Measurements from ENCODE around the gene FIGN. TPM values are rescaled to one million over a fixed set of nuclear protein-coding genes. Genes with fewer than 3 reads are reported as not detected.

The FIGN gene
- total RNA-seq, 2 experiments from 2014 or later = not detected

GRCh38 chr2:163665051-163665450, 70.8 kb downstream of the FIGN start:
- no peak for TF ChIP-seq CTCF (IDR thresholded peaks at IDR 0.05)

GRCh38 chr2:163664610-163665009, 71.2 kb downstream of the FIGN start:
- no peak for ATAC-seq (ENCODE audit: poor library complexity)
- TF ChIP-seq CTCF (IDR thresholded peaks at IDR 0.05) = no peak
- H3K9me3 Mint-ChIP-seq = peaks cover 7% of the 10 kb centered on the region

More at GRCh38 chr2:163665051-163665450, 70.8 kb downstream of the FIGN start:
- DNase-seq (no peak), ATAC-seq (ENCODE audit: poor library complexity) (no peak)
- Mint-ChIP-seq H3K9me3 (peaks cover 7% of the 10 kb centered on the region), H3K36me3 (ENCODE audit: low read depth) (no peaks in the 10 kb centered on the region), H3K4me3 (no peak overlapping the region), H3K27ac (no peak overlapping the region), H3K27me3 (no peaks in the 10 kb centered on the region), H3K4me1 (ENCODE audit: low read depth) (no peaks in the 10 kb centered on the region)
- Histone ChIP-seq H3K27ac (ENCODE audit: low read depth in 1 of 2, low read length in 2 of 2) (no peak overlapping the region), H3K27me3 (ENCODE audit: control insufficient read depth in 1 of 2, insufficient read depth in 2 of 2, low read length in 2 of 2) (no peaks in the 10 kb centered on the region), H3K4me1 (ENCODE audit: insufficient read depth, low read length) (no peaks in the 10 kb centered on the region), H3K4me3 (ENCODE audit: low read length) (no peak overlapping the region), H3K9me3 (ENCODE audit: control insufficient read depth in 1 of 2, insufficient read depth in 1 of 2, low read length in 2 of 2) (peaks cover 0 to 4% of the 10 kb centered on the region in 2 experiments), H3K36me3 (ENCODE audit: insufficient read depth, low read length) (no peaks in the 10 kb centered on the region)
- intact Hi-C loops (cut with DNase I, micrococcal nuclease) = no loop called here
- CTCF ChIA-PET = no interaction called here
- POLR2A ChIA-PET = no interaction called here

GRCh38 chr2:163662141-163662780, 73.5 kb downstream of the FIGN start:
- Mint-ChIP-seq H3K9me3 (peaks cover 7% of the 10 kb centered on the region), H3K4me1 (ENCODE audit: low read depth) (no peaks in the 10 kb centered on the region), H3K27me3 (no peaks in the 10 kb centered on the region), H3K36me3 (ENCODE audit: low read depth) (no peaks in the 10 kb centered on the region), H3K4me3 (no peak overlapping the region), H3K27ac (no peak overlapping the region)
- no peaks in the 10 kb centered on the region for H3K36me3 ChIP-seq (ENCODE audit: insufficient read depth, low read length)
- H3K9me3 ChIP-seq (ENCODE audit: control insufficient read depth in 1 of 2, insufficient read depth in 1 of 2, low read length in 2 of 2) = peaks cover 0 to 4% of the 10 kb centered on the region in 2 experiments
- no peak overlapping the region for H3K27ac ChIP-seq (ENCODE audit: low read depth in 1 of 2, low read length in 2 of 2)
- no peak for DNase-seq
- POLR2A ChIA-PET = no interaction called here
- ATAC-seq (ENCODE audit: poor library complexity) = no peak
- no peaks in the 10 kb centered on the region for H3K27me3 ChIP-seq (ENCODE audit: control insufficient read depth in 1 of 2, insufficient read depth in 2 of 2, low read length in 2 of 2)
- H3K4me1 ChIP-seq (ENCODE audit: insufficient read depth, low read length) = no peaks in the 10 kb centered on the region
- H3K4me3 ChIP-seq (ENCODE audit: low read length) = no peak overlapping the region
- CTCF ChIA-PET = no interaction called here
- TF ChIP-seq CTCF (IDR thresholded peaks at IDR 0.05) = no peak
- intact Hi-C loops (cut with DNase I, micrococcal nuclease) = no loop called here

More at GRCh38 chr2:163664610-163665009, 71.2 kb downstream of the FIGN start:
- H3K36me3 ChIP-seq (ENCODE audit: insufficient read depth, low read length) = no peaks in the 10 kb centered on the region
- intact Hi-C loops (cut with DNase I, micrococcal nuclease) = no loop called here
- Mint-ChIP-seq H3K27ac (no peak overlapping the region), H3K27me3 (no peaks in the 10 kb centered on the region), H3K4me3 (no peak overlapping the region), H3K36me3 (ENCODE audit: low read depth) (no peaks in the 10 kb centered on the region), H3K4me1 (ENCODE audit: low read depth) (no peaks in the 10 kb centered on the region)
- H3K27ac ChIP-seq (ENCODE audit: low read depth in 1 of 2, low read length in 2 of 2) = no peak overlapping the region
- no peaks in the 10 kb centered on the region for H3K27me3 ChIP-seq (ENCODE audit: control insufficient read depth in 1 of 2, insufficient read depth in 2 of 2, low read length in 2 of 2)
- CTCF ChIA-PET = no interaction called here
- no peak for DNase-seq
- no peak overlapping the region for H3K4me3 ChIP-seq (ENCODE audit: low read length)
- no peaks in the 10 kb centered on the region for H3K4me1 ChIP-seq (ENCODE audit: insufficient read depth, low read length)
- POLR2A ChIA-PET = no interaction called here
- H3K9me3 ChIP-seq (ENCODE audit: control insufficient read depth in 1 of 2, insufficient read depth in 1 of 2, low read length in 2 of 2) = peaks cover 0 to 4% of the 10 kb centered on the region in 2 experiments

Measured in CD4-positive, alpha-beta T cell (primary cell).